Endothelial cell of umbilical vein (primary cell): ENCODE results near the gene IL20.

ENCODE experiments used
- EZH2 ChIP-seq: IDR thresholded peaks from 2 replicates; pipeline ENCODE4 v1.6.1; 2012; ENCODE audit warnings: borderline replicate concordance, low read depth, mild to moderate bottlenecking, moderate library complexity, low read length, inconsistent platforms; ENCODE audit not compliant: severe bottlenecking
- FOS ChIP-seq: IDR thresholded peaks from 2 replicates; pipeline ENCODE4 v1.6.1; 2011; ENCODE audit warnings: mild to moderate bottlenecking, low read length, moderate library complexity, borderline replicate concordance; ENCODE audit not compliant: insufficient read depth
- GATA2 ChIP-seq: IDR thresholded peaks from 2 replicates; pipeline ENCODE4 v1.7.0; 2011; ENCODE audit warnings: low read depth, mild to moderate bottlenecking, moderate library complexity, mixed read lengths, low read length; ENCODE audit not compliant: insufficient read length, insufficient read depth
- JUN ChIP-seq: IDR thresholded peaks from 2 replicates; pipeline ENCODE4 v1.6.1; 2011; ENCODE audit warnings: borderline replicate concordance, low read depth; ENCODE audit not compliant: insufficient read length, insufficient read depth
- MYC ChIP-seq: IDR thresholded peaks from one replicate; pipeline ENCODE4 v1.6.1; 2011; ENCODE audit warnings: mild to moderate bottlenecking, low read depth, low read length
- POLR2A ChIP-seq: IDR thresholded peaks from 2 replicates; pipeline ENCODE4 v1.6.1; 2012; ENCODE audit warnings: low read depth, mild to moderate bottlenecking, control low read depth, low read length
- POLR2AphosphoS5 ChIP-seq: IDR thresholded peaks from 2 replicates; pipeline ENCODE4 v1.6.1; 2012; ENCODE audit warnings: low read depth, mild to moderate bottlenecking, control low read depth, low read length, moderate library complexity; ENCODE audit not compliant: insufficient read depth
- TF ChIP-seq, protein P1 (sequence below), 2 donors: IDR thresholded peaks; 1 replicate in 1 of 2; 2 replicates in 1 of 2; pipeline ENCODE4 v1.5.1; 2011; ENCODE audit warnings: low read length in 2 of 2, mild to moderate bottlenecking in 2 of 2, moderate library complexity in 2 of 2, control low read depth in 1 of 2, inconsistent platforms in 1 of 2, low read depth in 1 of 2; ENCODE audit not compliant: insufficient read depth in 1 of 2; ENCODE audit errors: extremely low read depth in 1 of 2
- TF ChIP-seq, protein P2 (sequence below): IDR thresholded peaks from 2 replicates; pipeline ENCODE4 v1.6.1; 2011; ENCODE audit not compliant: insufficient read depth, insufficient read length

DNA sequence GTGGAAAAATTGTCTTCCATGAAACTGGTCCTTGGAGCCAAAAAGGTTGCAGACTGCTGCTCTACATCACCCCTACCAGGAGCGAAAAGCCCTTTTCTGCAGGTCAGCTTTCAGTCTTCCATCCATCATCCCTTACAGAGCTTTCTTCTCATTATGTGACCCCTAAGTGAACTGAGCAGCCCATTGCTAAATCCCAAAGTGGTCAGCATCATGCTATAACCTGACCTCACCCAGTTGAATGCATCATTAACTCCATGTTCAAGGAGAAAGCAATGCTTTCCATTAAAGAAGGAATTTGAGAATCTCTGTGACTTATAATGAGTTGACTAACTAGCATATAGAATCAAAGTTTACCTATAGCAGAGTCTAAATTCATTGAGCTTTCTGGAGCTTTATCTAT is 21.4 kb downstream of the IL20 start:
- TF ChIP-seq, protein P1, sequence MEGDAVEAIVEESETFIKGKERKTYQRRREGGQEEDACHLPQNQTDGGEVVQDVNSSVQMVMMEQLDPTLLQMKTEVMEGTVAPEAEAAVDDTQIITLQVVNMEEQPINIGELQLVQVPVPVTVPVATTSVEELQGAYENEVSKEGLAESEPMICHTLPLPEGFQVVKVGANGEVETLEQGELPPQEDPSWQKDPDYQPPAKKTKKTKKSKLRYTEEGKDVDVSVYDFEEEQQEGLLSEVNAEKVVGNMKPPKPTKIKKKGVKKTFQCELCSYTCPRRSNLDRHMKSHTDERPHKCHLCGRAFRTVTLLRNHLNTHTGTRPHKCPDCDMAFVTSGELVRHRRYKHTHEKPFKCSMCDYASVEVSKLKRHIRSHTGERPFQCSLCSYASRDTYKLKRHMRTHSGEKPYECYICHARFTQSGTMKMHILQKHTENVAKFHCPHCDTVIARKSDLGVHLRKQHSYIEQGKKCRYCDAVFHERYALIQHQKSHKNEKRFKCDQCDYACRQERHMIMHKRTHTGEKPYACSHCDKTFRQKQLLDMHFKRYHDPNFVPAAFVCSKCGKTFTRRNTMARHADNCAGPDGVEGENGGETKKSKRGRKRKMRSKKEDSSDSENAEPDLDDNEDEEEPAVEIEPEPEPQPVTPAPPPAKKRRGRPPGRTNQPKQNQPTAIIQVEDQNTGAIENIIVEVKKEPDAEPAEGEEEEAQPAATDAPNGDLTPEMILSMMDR (IDR thresholded peaks at IDR 0.05; ENCODE audit: extremely low read depth in 1 of 2, insufficient read depth in 1 of 2, low read depth in 1 of 2, low read length in 2 of 2), result no peak
- TF ChIP-seq POLR2AphosphoS5, result no peak
- TF ChIP-seq JUN, result no peak
- TF ChIP-seq POLR2A, result no peak
- TF ChIP-seq EZH2, result no peak
- TF ChIP-seq, protein P2, sequence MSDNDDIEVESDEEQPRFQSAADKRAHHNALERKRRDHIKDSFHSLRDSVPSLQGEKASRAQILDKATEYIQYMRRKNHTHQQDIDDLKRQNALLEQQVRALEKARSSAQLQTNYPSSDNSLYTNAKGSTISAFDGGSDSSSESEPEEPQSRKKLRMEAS, result no peak
- TF ChIP-seq GATA2, result no peak
- TF ChIP-seq MYC, result no peak
- no peak for TF ChIP-seq FOS
